Neural cell (in vitro differentiated cells): Measurements from ENCODE around the gene LRP8. TPM values are rescaled to one million over a fixed set of nuclear protein-coding genes. Genes with fewer than 3 reads are reported as not detected.
A peak's percentile ranks its signal among the peaks of the same experiment; 100 is the strongest.

Source experiments
- H2AFZ ChIP-seq: fragments of 200-600, 300-800 bp; sonication (generic), shearing (Covaris generic); 2 replicates; pipeline ENCODE4 v1.6.0; 2014; ENCODE audit warnings: low read depth, mild to moderate bottlenecking, antibody characterized with exemption, low read length, moderate library complexity
- H3F3A ChIP-seq: fragments of 200-600 bp; shearing (Covaris generic); 2 replicates; pipeline ENCODE4 v1.6.1; 2016; ENCODE audit warnings: mild to moderate bottlenecking, moderate library complexity, mixed read lengths, antibody characterized with exemption, low read length; ENCODE audit not compliant: insufficient read depth, poor library complexity, severe bottlenecking
- H3K27ac ChIP-seq: fragments of 200-600, 300-800 bp; sonication (generic), shearing (Covaris generic); 2 replicates; pipeline ENCODE4 v1.5.1; 2014; ENCODE audit warnings: mild to moderate bottlenecking, low read length, moderate library complexity
- H3K27me3 ChIP-seq: fragments of 300-800, 200-600 bp; sonication (generic), shearing (Covaris generic); 2 replicates; pipeline ENCODE4 v1.6.0; 2014; ENCODE audit warnings: mild to moderate bottlenecking, low read depth, low read length, moderate library complexity; ENCODE audit not compliant: insufficient read depth
- H3K36me3 ChIP-seq: fragments of 300-800, 200-600 bp; sonication (generic), shearing (Covaris generic); 2 replicates; pipeline ENCODE4 v1.5.1; 2014; ENCODE audit warnings: mild to moderate bottlenecking, antibody characterized with exemption, low read length, moderate library complexity; ENCODE audit not compliant: insufficient read depth
- H3K4me2 ChIP-seq: fragments of 300-800, 200-600 bp; sonication (generic), shearing (Covaris generic); 2 replicates; pipeline ENCODE4 v1.6.0; 2014; ENCODE audit warnings: mild to moderate bottlenecking, low read length
- H3K4me3 ChIP-seq: fragments of 300-800, 200-600 bp; sonication (generic), shearing (Covaris generic); 2 replicates; pipeline ENCODE4 v1.5.1; 2014; ENCODE audit warnings: mild to moderate bottlenecking, low read length, moderate library complexity
- H3K79me2 ChIP-seq: fragments of 200-600 bp; shearing (Covaris generic); replicated peaks from 2 replicates; pipeline ENCODE4 v1.6.0; 2014; ENCODE audit warnings: mild to moderate bottlenecking, low read length, moderate library complexity; ENCODE audit not compliant: insufficient read depth
- H3K9ac ChIP-seq: fragments of 300-800, 200-600 bp; sonication (generic), shearing (Covaris generic); 2 replicates; pipeline ENCODE4 v1.6.1; 2016; ENCODE audit warnings: mild to moderate bottlenecking, low read length, mixed read lengths
- H3K9me2 ChIP-seq: fragments of 200-600 bp; shearing (Covaris generic); 2 replicates; pipeline ENCODE4 v1.6.1; 2016; ENCODE audit warnings: mild to moderate bottlenecking, low read length, mixed read lengths; ENCODE audit not compliant: insufficient read depth
- H3K9me3 ChIP-seq: fragments of 200-600, 300-800 bp; sonication (generic), shearing (Covaris generic); 2 replicates; pipeline ENCODE4 v1.6.1; 2016; ENCODE audit warnings: mild to moderate bottlenecking, mixed run types, low read length, moderate library complexity, mixed read lengths
- H4K20me1 ChIP-seq: fragments of 200-600 bp; shearing (Covaris generic); 2 replicates; pipeline ENCODE4 v1.6.1; 2016; ENCODE audit warnings: mild to moderate bottlenecking, mixed run types; ENCODE audit not compliant: insufficient read depth
- EP300 ChIP-seq: fragments of 450-650 bp; conservative IDR thresholded peaks from 2 replicates; pipeline ENCODE4 v1.6.1; 2014; ENCODE audit warnings: antibody characterized with exemption, mild to moderate bottlenecking, moderate library complexity; ENCODE audit not compliant: poor library complexity, severe bottlenecking
- EZH2 ChIP-seq: fragments of 200-600, 300-800 bp; shearing (Covaris generic), sonication (generic); IDR thresholded peaks from 2 replicates; pipeline ENCODE4 v1.6.1; 2014; ENCODE audit warnings: antibody characterized with exemption, low read length, borderline replicate concordance, mild to moderate bottlenecking; ENCODE audit not compliant: insufficient read depth, poor library complexity, severe bottlenecking
- MXI1 ChIP-seq: fragments of 450-650 bp; conservative IDR thresholded peaks from 2 replicates; pipeline ENCODE4 v1.6.1; 2014; ENCODE audit warnings: antibody characterized with exemption, mild to moderate bottlenecking; ENCODE audit not compliant: poor library complexity, severe bottlenecking
- POLR2AphosphoS5 ChIP-seq: IDR thresholded peaks from 2 replicates; pipeline ENCODE4 v1.6.1; 2012
- RAD21 ChIP-seq: fragments of 450-650 bp; conservative IDR thresholded peaks from 2 replicates; pipeline ENCODE4 v1.6.1; 2014; ENCODE audit warnings: antibody characterized with exemption, mild to moderate bottlenecking, moderate library complexity
- REST ChIP-seq: IDR thresholded peaks from 2 replicates; pipeline ENCODE4 v1.6.1; 2012; ENCODE audit warnings: borderline replicate concordance
- SMC3 ChIP-seq: fragments of 450-650 bp; conservative IDR thresholded peaks from 2 replicates; pipeline ENCODE4 v1.6.1; 2014; ENCODE audit warnings: antibody characterized with exemption, mild to moderate bottlenecking, moderate library complexity; ENCODE audit not compliant: poor library complexity
- TAF1 ChIP-seq: IDR thresholded peaks from 2 replicates; pipeline ENCODE4 v1.6.1; 2012; ENCODE audit warnings: low read depth
- polyA plus RNA-seq: library from polyadenylated mRNA; depleted of rRNA; stranded (reverse); fragments of >200 nt; gene quantifications from 2 replicates; pipeline ENCODE4 v1.2.3, GENCODE V29; 2014
- TF ChIP-seq, protein P1 (sequence below): fragments of 450-650 bp; IDR thresholded peaks from 2 replicates; pipeline ENCODE4 v1.5.1; 2014; ENCODE audit warnings: antibody characterized with exemption, mild to moderate bottlenecking, moderate library complexity; ENCODE audit not compliant: poor library complexity, severe bottlenecking

Gene LRP8
- polyA plus RNA-seq, 1 donor from 2014 or later = 65.8 TPM

GRCh38 chr1:53292690-53293089, 35.2 kb downstream of the LRP8 start:
- no peaks in the 10 kb centered on the region for H3K9me3 ChIP-seq
- H3K4me3 ChIP-seq = no peak overlapping the region
- H3K36me3 ChIP-seq = no peaks in the 10 kb centered on the region
- no peaks in the 10 kb centered on the region for H3K27me3 ChIP-seq
- no peak overlapping the region for H3K9ac ChIP-seq
- H3K27ac ChIP-seq = no peak overlapping the region
- H2AFZ ChIP-seq = no peak overlapping the region
- peaks cover 49% of the 10 kb centered on the region for H3K79me2 ChIP-seq
- H3K9me2 ChIP-seq = no peaks in the 10 kb centered on the region
- H4K20me1 ChIP-seq = no peaks in the 10 kb centered on the region
- no peak overlapping the region for H3K4me2 ChIP-seq
- TF ChIP-seq, protein P1, sequence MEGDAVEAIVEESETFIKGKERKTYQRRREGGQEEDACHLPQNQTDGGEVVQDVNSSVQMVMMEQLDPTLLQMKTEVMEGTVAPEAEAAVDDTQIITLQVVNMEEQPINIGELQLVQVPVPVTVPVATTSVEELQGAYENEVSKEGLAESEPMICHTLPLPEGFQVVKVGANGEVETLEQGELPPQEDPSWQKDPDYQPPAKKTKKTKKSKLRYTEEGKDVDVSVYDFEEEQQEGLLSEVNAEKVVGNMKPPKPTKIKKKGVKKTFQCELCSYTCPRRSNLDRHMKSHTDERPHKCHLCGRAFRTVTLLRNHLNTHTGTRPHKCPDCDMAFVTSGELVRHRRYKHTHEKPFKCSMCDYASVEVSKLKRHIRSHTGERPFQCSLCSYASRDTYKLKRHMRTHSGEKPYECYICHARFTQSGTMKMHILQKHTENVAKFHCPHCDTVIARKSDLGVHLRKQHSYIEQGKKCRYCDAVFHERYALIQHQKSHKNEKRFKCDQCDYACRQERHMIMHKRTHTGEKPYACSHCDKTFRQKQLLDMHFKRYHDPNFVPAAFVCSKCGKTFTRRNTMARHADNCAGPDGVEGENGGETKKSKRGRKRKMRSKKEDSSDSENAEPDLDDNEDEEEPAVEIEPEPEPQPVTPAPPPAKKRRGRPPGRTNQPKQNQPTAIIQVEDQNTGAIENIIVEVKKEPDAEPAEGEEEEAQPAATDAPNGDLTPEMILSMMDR = no peak
- TF ChIP-seq SMC3 = no peak
- no peak for TF ChIP-seq MXI1
- peaks cover 12% of the 10 kb centered on the region for H3F3A ChIP-seq

- Histone ChIP-seq H3K79me2 (peaks cover 44% of the 10 kb centered on the region), H3K9me3 (no peaks in the 10 kb centered on the region), H2AFZ (no peak overlapping the region), H3K27me3 (no peaks in the 10 kb centered on the region), H3K4me3 (no peak overlapping the region), H3K9ac (no peak overlapping the region), H4K20me1 (no peaks in the 10 kb centered on the region), H3K9me2 (no peaks in the 10 kb centered on the region), H3K4me2 (no peak overlapping the region), H3F3A (peaks cover 11% of the 10 kb centered on the region), H3K36me3 (no peaks in the 10 kb centered on the region), H3K27ac (no peak overlapping the region)
- TF ChIP-seq TAF1 (no peak), EP300 (no peak), EZH2 (no peak), RAD21 (no peak), SMC3 (no peak), POLR2AphosphoS5 (no peak)
- TF ChIP-seq, protein P1 = no peak
Observed at GRCh38 chr1:53291574-53291973, 36.3 kb downstream of the LRP8 start.

GRCh38 chr1:53288790-53289429, 39.0 kb downstream of the LRP8 start:
- TF ChIP-seq EZH2 (no peak), RAD21 (no peak), POLR2AphosphoS5 (no peak), TAF1 (no peak), EP300 (no peak), SMC3 (no peak), REST (peak; percentile 7), MXI1 (no peak)
- TF ChIP-seq, protein P1 = peak; percentile 11
- H3K4me3 ChIP-seq = peak overlapping the region; percentile 45
- H3K9ac ChIP-seq = peak overlapping the region; percentile 70
- no peaks in the 10 kb centered on the region for H4K20me1 ChIP-seq
- peaks cover 11% of the 10 kb centered on the region for H3K36me3 ChIP-seq
- no peaks in the 10 kb centered on the region for H3K9me3 ChIP-seq
- H3F3A ChIP-seq = no peaks in the 10 kb centered on the region
- no peaks in the 10 kb centered on the region for H3K9me2 ChIP-seq
- peak overlapping the region; percentile 49 for H3K4me2 ChIP-seq
- no peaks in the 10 kb centered on the region for H3K27me3 ChIP-seq
- H3K79me2 ChIP-seq = peaks cover 33% of the 10 kb centered on the region
- H2AFZ ChIP-seq = peak overlapping the region; percentile 93
- H3K27ac ChIP-seq = peak overlapping the region; percentile 92
